Pancreas (tissue), 10 donors: ENCODE measurements around the gene NINL. TPM values are rescaled to one million over a fixed set of nuclear protein-coding genes. Genes with fewer than 3 reads are reported as not detected.
"Not testable (repeated sequence)": the region's sequence is repeated elsewhere in the genome, so short reads cannot be mapped to it uniquely, and the experiment has no call there.

Experiments used
- ATAC-seq, 4 donors: fragments of 200-7000 bp; cut with Tn5 transposase; one replicate each; pipeline versions ENCODE4 v1.8.0 to v1.9.1; 2020; ENCODE audit warnings: mild to moderate bottlenecking in 4 of 4, moderate library complexity in 4 of 4
- DNase-seq, 6 donors: peaks; one replicate each; pipeline ENCODE4 v3.0.0-alpha.2; 2020
- FAIRE-seq: peaks from 2 replicates; lab custom pipeline; 2012; peaks lifted over from hg19 to GRCh38; lab: Jason Lieb, UNC
- H3K27ac ChIP-seq, 4 donors: fragments of 200-600 bp; sonication (generic); 1 replicate in 3 of 4; 2 replicates in 1 of 4; pipeline versions ENCODE4 v1.5.0 to v1.8.0; 2020
- H3K27me3 ChIP-seq, 4 donors: fragments of 200-600 bp; one replicate each; pipeline ENCODE4 v1.8.0; 2021
- H3K36me3 ChIP-seq, 3 donors: fragments of 200-600 bp; sonication (generic) in 1 of 3; one replicate each; pipeline versions ENCODE4 v1.5.0 to v1.8.0; 2020 to 2021
- H3K4me1 ChIP-seq, 3 donors: fragments of 200-600 bp; one replicate each; pipeline ENCODE4 v1.8.0; 2021
- H3K4me3 ChIP-seq, 4 donors: fragments of 200-600 bp; sonication (generic) in 2 of 4; one replicate each; pipeline versions ENCODE4 v1.5.0 to v1.8.0; 2020 to 2021
- H3K9me3 ChIP-seq, 4 donors: fragments of 200-600 bp; one replicate each; pipeline ENCODE4 v1.8.0; 2021
- WGBS, 2 donors: extraction: QIAGEN DNeasy Blood & Tissue Kit; methylation state at CpG; one replicate each; pipeline ENCODE4 v1.1.7; 2013; 5-methylcytosine and 5-hydroxymethylcytosine counted together
- intact Hi-C, 3 donors: fragments of 100-400 bp; cut with DNase I; formaldehyde crosslinking; loops; one replicate each; pipeline versions ENCODE4 v1.11.1 to v1.14.2; 2022
- polyA plus RNA-seq, 2 donors: library from polyadenylated mRNA; stranded (reverse); fragments of 200-250 nt; gene quantifications; one replicate each; pipeline ENCODE4 v1.2.3, GENCODE V29; 2013
- total RNA-seq, 6 donors: library from RNA; stranded (reverse); fragmentation: NEBNext Ultra II Directional in 4 of 6; extraction: Animal tissue kit (Norgen Biotek cat#: 25700) in 4 of 6; gene quantifications; one replicate each; pipeline versions ENCODE4 v1.2.1 to v1.2.4, GENCODE V29; 2021 to 2023
- TF ChIP-seq, protein P1 (sequence below), 4 donors: fragments of 200-600 bp; sonication (generic) in 3 of 4; IDR thresholded peaks; one replicate each; pipeline versions ENCODE4 v1.5.0 to v1.8.0; 2021; ENCODE audit warnings: antibody characterized with exemption in 4 of 4
- donor health status: healthy with polysubstance abuse.
- donor health status: DM: no; HTN: no; CAD: no; lungs with moderate emphysema.
- donor health status: DM: no; HTN: no; CAD: no.
- donor health status: control.
- donor health status: control.
- donor health status: Bipolar disorder and iron deficiency.
- donor health status: DM: yes; HTN: yes; CAD: no.
- donor health status: DM: no; HTN: no; CAD: no.
- donor health status: DM: no; HTN: no; CAD: no.
- donor health status: DM: yes; HTN: yes; CAD: no.

NINL gene
- total and polyA plus RNA-seq, 8 donors, result 5.1 to 19.4 (median 6.5) TPM

DNA sequence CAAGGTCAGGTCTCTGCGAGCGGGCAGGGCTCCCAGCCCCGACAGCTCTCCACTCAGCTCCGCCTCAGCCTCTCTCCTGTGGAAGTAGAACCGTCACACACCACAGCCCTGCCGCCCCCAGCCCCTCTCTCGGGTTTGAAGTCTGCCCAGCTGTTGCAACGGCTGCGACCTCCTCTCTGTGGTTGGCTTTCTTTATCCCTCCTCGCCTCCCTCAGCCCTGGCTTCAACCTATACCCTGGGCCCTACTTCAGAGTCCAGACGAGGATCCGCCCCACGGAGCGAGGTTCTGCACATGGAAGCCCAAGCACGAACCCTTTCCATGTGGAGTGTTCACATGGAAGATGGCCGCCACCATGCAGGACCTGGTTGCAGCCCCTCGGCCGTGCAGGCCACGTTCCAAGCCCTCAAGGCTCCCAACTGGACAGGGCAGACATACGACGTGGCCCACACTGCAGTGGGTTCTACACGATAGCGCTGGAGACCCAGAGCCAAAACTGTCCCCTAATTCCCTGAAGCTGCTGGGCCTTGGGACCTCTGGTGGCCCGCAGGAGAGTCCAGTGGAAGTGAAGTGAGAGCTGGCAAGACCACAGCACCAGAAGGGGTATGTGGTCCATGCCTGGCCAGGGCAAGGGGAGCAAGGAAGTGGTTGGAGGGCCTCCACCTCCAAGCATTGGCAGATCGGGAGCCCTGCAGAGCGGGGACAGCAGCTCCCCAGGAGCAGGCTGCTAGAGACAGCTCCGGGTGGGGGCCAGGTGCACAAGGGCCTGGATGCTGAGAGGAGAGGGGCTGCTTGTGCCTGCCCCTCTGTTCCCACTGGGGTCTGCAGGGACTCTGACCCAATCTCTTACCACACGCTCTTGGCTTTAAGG lies 108.1 kb downstream of the NINL start:
- no peaks in the 10 kb centered on the region for H3K9me3 ChIP-seq
- H3K36me3 ChIP-seq, result peaks cover 0 to 10% (median 2%) of the 10 kb centered on the region in 3 donors
- no peak overlapping the region for H3K4me3 ChIP-seq
- no peak for FAIRE-seq
- no peak for DNase-seq
- TF ChIP-seq, protein P1, sequence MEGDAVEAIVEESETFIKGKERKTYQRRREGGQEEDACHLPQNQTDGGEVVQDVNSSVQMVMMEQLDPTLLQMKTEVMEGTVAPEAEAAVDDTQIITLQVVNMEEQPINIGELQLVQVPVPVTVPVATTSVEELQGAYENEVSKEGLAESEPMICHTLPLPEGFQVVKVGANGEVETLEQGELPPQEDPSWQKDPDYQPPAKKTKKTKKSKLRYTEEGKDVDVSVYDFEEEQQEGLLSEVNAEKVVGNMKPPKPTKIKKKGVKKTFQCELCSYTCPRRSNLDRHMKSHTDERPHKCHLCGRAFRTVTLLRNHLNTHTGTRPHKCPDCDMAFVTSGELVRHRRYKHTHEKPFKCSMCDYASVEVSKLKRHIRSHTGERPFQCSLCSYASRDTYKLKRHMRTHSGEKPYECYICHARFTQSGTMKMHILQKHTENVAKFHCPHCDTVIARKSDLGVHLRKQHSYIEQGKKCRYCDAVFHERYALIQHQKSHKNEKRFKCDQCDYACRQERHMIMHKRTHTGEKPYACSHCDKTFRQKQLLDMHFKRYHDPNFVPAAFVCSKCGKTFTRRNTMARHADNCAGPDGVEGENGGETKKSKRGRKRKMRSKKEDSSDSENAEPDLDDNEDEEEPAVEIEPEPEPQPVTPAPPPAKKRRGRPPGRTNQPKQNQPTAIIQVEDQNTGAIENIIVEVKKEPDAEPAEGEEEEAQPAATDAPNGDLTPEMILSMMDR (IDR thresholded peaks at IDR 0.05), result no peak
- intact Hi-C loops, result no loop called here
- H3K27me3 ChIP-seq, result no peaks in the 10 kb centered on the region
- no peaks in the 10 kb centered on the region for H3K4me1 ChIP-seq
- no peak overlapping the region for H3K27ac ChIP-seq
- ATAC-seq, result no peak
- WGBS, 2 donors, result 94 to 96% methylated on average over 28 of the region's 28 CpGs

DNA sequence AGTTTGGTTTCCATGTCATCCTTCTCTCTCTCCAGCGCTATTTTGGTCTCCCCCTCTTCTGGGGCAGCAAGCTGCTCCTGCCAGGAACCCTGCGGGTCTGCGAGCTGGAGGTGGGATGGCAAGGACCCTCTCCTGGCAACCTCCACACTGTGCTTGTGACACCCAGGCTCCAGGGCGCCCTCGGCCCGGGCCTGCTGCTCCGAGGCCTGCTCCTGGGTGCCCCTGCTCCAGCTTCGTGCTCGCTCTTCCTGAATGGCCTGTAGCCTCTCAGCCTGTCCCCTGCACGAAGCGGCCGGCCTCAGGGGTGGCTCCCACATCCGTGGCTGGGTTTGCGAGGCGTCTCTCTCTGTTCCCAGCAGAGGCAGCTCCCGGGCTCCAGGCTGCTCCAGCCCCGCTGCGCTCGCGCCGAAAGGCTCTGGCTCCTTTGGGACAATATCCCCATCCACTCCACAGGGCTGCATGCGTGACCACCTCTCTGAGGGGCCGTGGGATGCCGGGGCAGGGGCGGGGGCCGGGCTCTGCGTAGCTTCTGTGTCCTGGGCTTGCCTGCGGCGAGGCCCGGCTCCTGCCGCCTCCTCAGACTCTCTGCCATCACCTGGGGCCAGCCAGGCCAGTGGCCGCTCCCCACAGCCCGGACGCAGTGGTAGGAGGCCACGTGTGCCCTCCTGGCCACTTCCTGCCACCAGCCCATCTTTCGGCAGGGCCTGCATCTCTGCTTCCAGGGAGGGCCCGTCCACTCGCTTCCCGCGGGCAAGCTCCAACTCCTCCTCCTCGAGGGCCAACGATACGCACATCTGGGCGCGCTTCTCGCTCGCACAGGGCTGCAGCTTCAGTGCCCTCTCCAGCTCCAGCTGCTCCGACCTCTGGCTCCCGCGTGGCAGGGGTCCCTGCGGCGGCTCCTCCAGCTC lies 109.0 kb downstream of the NINL start:
- no peak overlapping the region for H3K4me3 ChIP-seq
- ATAC-seq (no peak), FAIRE-seq (no peak), DNase-seq (no peak)
- no peaks in the 10 kb centered on the region for H3K27me3 ChIP-seq
- peaks cover 0 to 10% (median 2%) of the 10 kb centered on the region in 3 donors for H3K36me3 ChIP-seq
- H3K9me3 ChIP-seq, result no peaks in the 10 kb centered on the region
- 92 to 95% methylated on average over 49 to 52 of the region's 52 CpGs for WGBS, 2 donors
- H3K27ac ChIP-seq, result no peak overlapping the region
- intact Hi-C loops, result no loop called here
- H3K4me1 ChIP-seq, result no peaks in the 10 kb centered on the region
- TF ChIP-seq, protein P1 (IDR thresholded peaks at IDR 0.05), result no peak

DNA sequence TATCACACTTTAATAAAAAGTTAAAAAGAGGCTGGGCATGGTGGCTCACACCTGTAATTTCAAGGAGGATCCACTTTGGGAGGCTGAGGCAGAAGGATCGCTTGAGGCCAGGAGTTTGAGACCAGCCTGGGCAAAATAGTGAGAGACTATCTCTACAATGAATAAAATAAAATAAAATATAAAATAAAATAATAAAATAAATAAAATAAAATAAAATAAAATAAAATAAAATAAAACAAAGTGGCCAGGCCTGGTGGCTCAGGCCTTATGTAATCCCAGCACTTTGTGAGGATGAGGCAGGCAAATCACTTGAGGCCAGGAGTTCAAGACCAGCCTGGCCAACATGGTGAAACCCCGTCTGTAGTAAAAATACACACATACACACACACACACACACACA lies 112.0 kb downstream of the NINL start:
- FAIRE-seq, H3K4me1 ChIP-seq, DNase-seq, H3K36me3 ChIP-seq, H3K4me3 ChIP-seq, intact Hi-C loops, H3K9me3 ChIP-seq, H3K27ac ChIP-seq, ATAC-seq, H3K27me3 ChIP-seq: not testable (repeated sequence)
- 92 to 93% methylated on average over 2 of the region's 2 CpGs for WGBS, 2 donors

DNA sequence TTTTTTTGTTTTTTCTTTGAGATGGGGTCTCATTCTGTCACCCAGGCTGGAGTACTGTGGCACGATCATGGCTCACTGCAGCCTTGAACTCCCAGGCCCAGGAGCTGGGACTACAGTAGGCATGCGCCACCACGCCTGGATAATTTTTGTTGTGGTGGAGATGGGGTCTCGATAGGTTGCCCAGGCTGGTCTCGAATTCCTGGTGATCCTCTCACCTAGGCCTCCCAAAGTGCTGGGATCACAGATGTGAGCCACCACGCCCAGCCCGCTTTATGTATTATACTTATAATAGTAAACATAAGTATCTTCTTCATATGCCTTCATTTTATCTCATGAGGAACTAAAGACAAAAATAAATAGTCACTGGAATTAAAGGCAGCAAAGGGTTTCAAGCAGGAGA lies 114.3 kb downstream of the NINL start:
- TF ChIP-seq, protein P1 (IDR thresholded peaks at IDR 0.05), result no peak
- Histone ChIP-seq H3K27me3 (no peaks in the 10 kb centered on the region), H3K9me3 (no peaks in the 10 kb centered on the region), H3K4me1 (no peaks in the 10 kb centered on the region), H3K4me3 (no peak overlapping the region), H3K36me3 (peaks cover 0 to 5% (median 0%) of the 10 kb centered on the region in 3 donors), H3K27ac (no peak overlapping the region)
- intact Hi-C loops, result no loop called here
- ATAC-seq, result no peak
- WGBS, 2 donors, result 93% methylated on average over 7 of the region's 7 CpGs
- no peak for DNase-seq
- FAIRE-seq, result no peak

DNA sequence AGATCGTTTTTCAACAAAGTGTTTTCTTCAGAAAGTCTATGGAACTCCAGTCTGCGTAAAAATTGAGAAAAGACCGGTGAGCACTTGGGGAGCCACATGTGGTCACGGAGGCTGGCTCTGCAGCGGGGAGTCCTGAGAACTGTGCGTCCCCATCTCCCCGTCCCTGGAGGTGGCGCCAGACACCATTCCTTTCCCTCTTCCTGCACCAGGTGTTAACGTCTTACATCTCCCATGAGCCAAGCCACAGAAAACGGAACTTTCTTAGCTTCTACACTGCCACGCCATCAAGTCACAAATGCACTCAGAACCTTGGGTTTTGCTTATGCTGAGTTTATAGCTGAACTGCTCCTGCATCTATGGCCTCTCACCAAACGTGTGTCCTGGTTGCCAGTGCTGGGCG lies 115.3 kb downstream of the NINL start:
- no peak for FAIRE-seq
- intact Hi-C loops, result no loop called here
- TF ChIP-seq, protein P1 (IDR thresholded peaks at IDR 0.05), result peak in 2 of 4 donors; percentile 19 to 34
- no peak overlapping the region for H3K27ac ChIP-seq
- WGBS, 2 donors, result 59 to 65% methylated on average over 13 of the region's 13 CpGs
- H3K36me3 ChIP-seq, result peaks cover 0 to 5% (median 0%) of the 10 kb centered on the region in 3 donors
- no peak overlapping the region for H3K4me3 ChIP-seq
- peak; percentile 46 to 89 (median 78) for ATAC-seq
- peak in 2 of 6 donors; percentile 37 to 56 for DNase-seq
- H3K4me1 ChIP-seq, result no peaks in the 10 kb centered on the region
- H3K9me3 ChIP-seq, result no peaks in the 10 kb centered on the region
- no peaks in the 10 kb centered on the region for H3K27me3 ChIP-seq
